ENCODE results near the gene DCAF17. TPM values are rescaled to one million over a fixed set of nuclear protein-coding genes. Genes with fewer than 3 reads are reported as not detected.
"Not testable (repeated sequence)": the region's sequence is repeated elsewhere in the genome, so short reads cannot be mapped to it uniquely, and the experiment has no call there.

DCAF17 gene
- total and polyA plus RNA-seq, 10 donors, result 3.0 to 36.5 (median 19.1) TPM

DNA sequence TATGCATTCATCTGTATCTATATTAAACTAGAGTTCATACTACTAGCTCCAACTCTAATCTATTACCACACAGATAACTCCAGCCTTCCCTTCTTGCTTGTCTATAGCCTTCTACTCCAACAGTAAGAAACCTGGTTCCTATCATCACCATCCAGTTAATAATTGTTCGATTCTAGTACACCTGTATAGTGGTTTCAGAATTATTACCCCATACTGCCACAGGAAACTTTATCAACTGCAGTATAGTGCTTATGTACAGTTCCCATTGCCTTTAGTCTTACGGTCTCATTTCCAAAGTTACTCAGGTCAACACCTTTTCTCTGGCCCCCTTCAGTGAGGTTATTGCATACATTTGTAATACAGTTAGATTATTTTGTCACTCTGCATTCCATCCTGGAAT is 14.7 kb upstream of the DCAF17 start:
- H3K4me3 ChIP-seq, result no peak overlapping the region
- H3K36me3 ChIP-seq, result peaks cover 0 to 13% (median 0%) of the 10 kb centered on the region in 6 donors
- no peak overlapping the region for H3K27ac ChIP-seq
- WGBS, 5 donors, result 74 to 88% (median 82%) methylated on average over 2 of the region's 2 CpGs
- intact Hi-C loops (cut with DNase I; ENCODE audit: low total_unique reads), result loop anchor here (5.0 kb wide), 1 partner anchor 257 kb away; the partner anchor contains the start of gene TLK1
- peaks cover 0 to 20% (median 10%) of the 10 kb centered on the region in 6 donors for H3K4me1 ChIP-seq
- H3K27me3 ChIP-seq (replicated peaks in 1 of 7), result no peaks in the 10 kb centered on the region
- no peak for DNase-seq
- TF ChIP-seq POLR2A (IDR thresholded peaks at IDR 0.05) (no peak), POLR2AphosphoS5 (IDR thresholded peaks at IDR 0.05) (no peak)
- TF ChIP-seq, protein P1, sequence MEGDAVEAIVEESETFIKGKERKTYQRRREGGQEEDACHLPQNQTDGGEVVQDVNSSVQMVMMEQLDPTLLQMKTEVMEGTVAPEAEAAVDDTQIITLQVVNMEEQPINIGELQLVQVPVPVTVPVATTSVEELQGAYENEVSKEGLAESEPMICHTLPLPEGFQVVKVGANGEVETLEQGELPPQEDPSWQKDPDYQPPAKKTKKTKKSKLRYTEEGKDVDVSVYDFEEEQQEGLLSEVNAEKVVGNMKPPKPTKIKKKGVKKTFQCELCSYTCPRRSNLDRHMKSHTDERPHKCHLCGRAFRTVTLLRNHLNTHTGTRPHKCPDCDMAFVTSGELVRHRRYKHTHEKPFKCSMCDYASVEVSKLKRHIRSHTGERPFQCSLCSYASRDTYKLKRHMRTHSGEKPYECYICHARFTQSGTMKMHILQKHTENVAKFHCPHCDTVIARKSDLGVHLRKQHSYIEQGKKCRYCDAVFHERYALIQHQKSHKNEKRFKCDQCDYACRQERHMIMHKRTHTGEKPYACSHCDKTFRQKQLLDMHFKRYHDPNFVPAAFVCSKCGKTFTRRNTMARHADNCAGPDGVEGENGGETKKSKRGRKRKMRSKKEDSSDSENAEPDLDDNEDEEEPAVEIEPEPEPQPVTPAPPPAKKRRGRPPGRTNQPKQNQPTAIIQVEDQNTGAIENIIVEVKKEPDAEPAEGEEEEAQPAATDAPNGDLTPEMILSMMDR (IDR thresholded peaks at IDR 0.05 in 8 of 11, conservative IDR thresholded peaks at IDR 0.05 in 3 of 11), result no peak
- H3K9me3 ChIP-seq, result peaks cover 5 to 19% (median 17%) of the 10 kb centered on the region in 8 donors

DNA sequence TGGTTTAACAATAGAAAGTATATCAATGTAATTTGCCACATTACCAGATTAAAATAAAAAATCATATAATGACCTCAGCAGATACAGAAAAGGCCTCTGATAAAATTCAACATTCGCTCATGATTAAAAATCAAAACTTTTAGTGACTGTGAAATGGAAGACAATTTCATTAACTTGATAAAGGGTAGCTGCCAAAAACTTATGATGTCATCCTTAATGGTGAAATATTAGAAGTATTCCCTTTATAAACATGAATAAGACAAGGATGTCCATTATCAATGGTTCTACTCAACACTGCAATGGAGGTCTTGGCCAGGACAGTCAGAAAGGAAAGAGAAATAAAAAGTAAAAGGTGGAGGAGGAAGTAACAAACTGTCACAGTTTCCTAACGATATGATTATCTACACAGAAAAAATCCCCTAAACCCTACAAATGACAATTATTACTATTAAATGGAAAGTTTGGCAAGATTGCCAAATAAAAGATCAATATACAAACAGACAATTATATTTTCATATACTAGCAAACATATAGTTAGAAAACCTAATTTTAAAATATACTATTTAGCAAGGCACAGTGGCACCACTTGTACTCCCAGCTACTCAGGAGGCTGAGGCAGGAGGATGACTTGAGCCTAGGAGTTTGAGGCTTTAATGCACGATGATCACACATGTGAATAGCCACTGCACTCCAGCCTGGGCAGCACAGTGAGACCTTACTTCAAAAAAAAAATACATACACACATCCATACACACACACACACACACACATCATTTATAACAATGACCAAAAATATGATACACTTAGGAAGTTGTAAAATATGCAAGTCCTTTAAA is 13.1 kb upstream of the DCAF17 start:
- TF ChIP-seq POLR2A (IDR thresholded peaks at IDR 0.05) (no peak), POLR2AphosphoS5 (IDR thresholded peaks at IDR 0.05) (no peak)
- TF ChIP-seq, protein P1 (IDR thresholded peaks at IDR 0.05 in 8 of 11, conservative IDR thresholded peaks at IDR 0.05 in 3 of 11), result no peak
- 57 to 73% (median 63%) methylated on average over 3 of the region's 3 CpGs for WGBS, 5 donors
- Histone ChIP-seq H3K27ac (peak overlapping the region in 1 of 8 donors; percentile 17), H3K4me1 (peaks cover 0 to 14% (median 7%) of the 10 kb centered on the region in 6 donors), H3K9me3 (peaks cover 5 to 35% (median 30%) of the 10 kb centered on the region in 8 donors), H3K27me3 (replicated peaks in 1 of 7) (no peaks in the 10 kb centered on the region), H3K4me3 (no peak overlapping the region), H3K36me3 (peaks cover 0 to 15% (median 0%) of the 10 kb centered on the region in 6 donors)
- intact Hi-C loops (cut with DNase I; ENCODE audit: low total_unique reads), result no loop called here
- DNase-seq, result no peak

DNA sequence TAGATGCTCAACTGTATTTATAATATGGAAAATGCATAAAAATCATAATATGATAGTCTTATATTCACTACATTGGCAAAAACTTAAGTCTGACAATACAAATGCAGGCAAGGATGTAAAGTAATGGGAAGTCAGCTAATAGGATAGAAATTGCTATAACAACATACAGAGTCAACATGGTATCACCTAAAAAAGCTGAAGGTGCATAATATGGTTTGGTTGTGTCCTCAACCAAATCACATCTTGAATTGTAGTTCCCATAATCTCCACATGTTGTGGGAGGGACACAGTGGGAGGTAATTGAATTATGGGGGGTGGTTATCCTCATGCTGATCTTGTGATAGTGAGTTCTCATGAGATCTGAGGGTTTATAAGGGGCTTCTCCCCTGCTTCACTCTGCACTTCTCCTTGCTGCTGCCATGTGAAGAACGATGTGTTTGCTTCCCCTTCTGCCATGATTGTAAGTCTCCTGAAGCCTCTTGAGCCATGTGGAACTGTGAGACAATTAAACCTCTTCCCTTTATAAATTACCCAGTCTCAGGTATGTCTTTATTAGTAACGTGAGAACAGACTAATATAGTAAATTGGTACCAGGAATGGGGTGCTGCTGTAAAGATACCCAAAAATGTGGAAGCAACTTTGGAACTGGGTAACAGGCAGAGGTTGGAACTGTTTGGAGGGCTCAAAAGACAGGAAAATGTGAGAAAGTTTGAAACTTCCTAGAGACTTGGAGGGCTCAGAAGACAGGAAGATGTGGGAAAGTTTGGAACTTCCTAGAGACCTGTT is 11.1 kb upstream of the DCAF17 start:
- intact Hi-C loops (cut with DNase I; ENCODE audit: low total_unique reads); H3K27me3 ChIP-seq (replicated peaks in 1 of 7); DNase-seq; H3K4me3 ChIP-seq; H3K27ac ChIP-seq: not testable (repeated sequence)
- Histone ChIP-seq H3K4me1 (peaks cover 0 to 10% (median 6%) of the 10 kb centered on the region in 6 donors), H3K36me3 (peaks cover 0 to 15% (median 0%) of the 10 kb centered on the region in 6 donors), H3K9me3 (peaks cover 5 to 35% (median 30%) of the 10 kb centered on the region in 8 donors)
- 88 to 98% (median 94%) methylated on average over 2 of the region's 2 CpGs for WGBS, 5 donors

DNA sequence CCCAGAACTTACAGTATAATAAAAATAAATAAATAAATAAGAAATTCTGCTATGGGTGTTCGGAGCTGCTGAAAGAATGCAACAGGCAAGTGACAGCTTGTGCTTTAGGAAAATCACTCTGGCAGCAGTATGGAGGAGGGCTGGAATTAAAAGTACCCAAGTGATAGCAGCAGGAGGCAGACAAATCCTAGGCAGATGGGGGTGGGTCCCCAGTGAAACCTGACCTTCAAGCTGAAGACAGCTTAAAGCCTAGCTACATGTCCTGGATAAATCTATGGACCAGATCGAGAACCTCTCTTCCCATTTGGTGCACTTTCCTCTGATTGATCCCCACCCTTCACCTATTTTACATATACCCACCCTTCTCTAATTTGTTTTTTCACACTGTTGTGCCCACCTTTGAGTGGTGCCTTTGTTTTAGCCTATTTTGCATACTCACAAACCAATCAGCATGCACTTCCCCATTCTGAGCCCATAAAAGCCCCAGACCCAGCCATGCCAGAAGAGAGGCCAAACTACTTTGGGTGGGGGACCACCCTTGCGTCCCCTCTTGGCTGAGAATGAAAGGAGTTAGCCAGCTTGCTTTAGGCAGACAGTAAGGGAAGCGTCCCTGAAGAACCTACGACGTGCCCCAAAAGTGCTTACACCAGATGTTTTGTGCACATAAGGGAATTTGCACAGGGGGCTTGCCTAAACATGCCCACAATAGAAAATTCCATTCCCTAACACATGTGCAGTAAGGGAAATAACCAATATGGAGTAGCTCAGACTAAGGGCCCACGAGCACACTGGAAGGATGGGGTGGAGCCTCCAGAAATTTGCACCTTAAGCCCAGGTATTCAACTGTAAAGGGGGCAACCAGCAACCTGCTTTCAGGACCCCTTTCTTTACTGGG is 3.3 kb upstream of the DCAF17 start:
- Histone ChIP-seq H3K36me3 (peaks cover 0 to under 1% (median 0%) of the 10 kb centered on the region in 6 donors), H3K4me3 (no peak overlapping the region), H3K9me3 (peaks cover 0 to 15% (median 9%) of the 10 kb centered on the region in 8 donors), H3K4me1 (peaks cover 5 to 31% (median 21%) of the 10 kb centered on the region in 6 donors), H3K27me3 (replicated peaks in 1 of 7) (no peaks in the 10 kb centered on the region), H3K27ac (no peak overlapping the region)
- intact Hi-C loops (cut with DNase I; ENCODE audit: low total_unique reads), result loop anchor here (5.0 kb wide), 1 partner anchor 268 kb away; the partner anchor contains the start of gene TLK1
- 95 to 98% (median 97%) methylated on average over 7 of the region's 7 CpGs for WGBS, 5 donors
- no peak for DNase-seq
- TF ChIP-seq, protein P1 (IDR thresholded peaks at IDR 0.05 in 8 of 11, conservative IDR thresholded peaks at IDR 0.05 in 3 of 11), result no peak
- no peak for TF ChIP-seq POLR2AphosphoS5 (IDR thresholded peaks at IDR 0.05)
- no peak for TF ChIP-seq POLR2A (IDR thresholded peaks at IDR 0.05)

Data from spleen (tissue), 11 donors.